ENCODE results near the gene ARHGEF35. TPM values are rescaled to one million over a fixed set of nuclear protein-coding genes. Genes with fewer than 3 reads are reported as not detected.
"Not testable (repeated sequence)": the region's sequence is repeated elsewhere in the genome, so short reads cannot be mapped to it uniquely, and the experiment has no call there.

ARHGEF35 gene
- total and polyA plus RNA-seq, 4 donors = 4.6 to 11.3 (median 7.2) TPM

DNA sequence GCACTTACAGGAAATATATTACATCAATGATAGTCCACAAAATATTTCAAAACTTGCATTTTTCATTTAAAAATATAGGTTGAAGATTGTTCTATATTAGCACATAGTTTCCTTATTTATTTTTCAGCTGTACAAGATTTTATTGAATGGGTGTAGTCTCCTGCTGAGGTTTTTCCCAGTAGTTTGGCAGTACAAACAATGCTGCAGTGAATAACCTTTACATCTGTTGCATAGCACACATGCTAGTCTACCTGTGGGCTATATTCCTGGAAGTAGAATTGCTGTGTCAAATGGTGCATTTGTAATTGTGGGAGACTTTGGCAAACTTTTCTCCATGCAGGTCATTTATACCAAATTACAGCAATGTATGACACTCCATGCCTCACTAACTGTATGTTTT is 24.9 kb upstream of the ARHGEF35 start:
- H3K27ac ChIP-seq (ENCODE audit: low read depth in 1 of 2, low read length in 2 of 2); H3K9me3 ChIP-seq (ENCODE audit: control insufficient read depth, low read length); intact Hi-C loops (cut with DNase I); H3K36me3 ChIP-seq (ENCODE audit: control insufficient read depth in 1 of 2, insufficient read depth in 2 of 2, low read length in 1 of 2); ATAC-seq (ENCODE audit: low FRiP score); H3K4me3 ChIP-seq (ENCODE audit: low read length in 2 of 2); H3K27me3 ChIP-seq (ENCODE audit: control insufficient read depth in 1 of 2, insufficient read depth in 2 of 2, low read length in 1 of 2); DNase-seq; H3K4me1 ChIP-seq (ENCODE audit: control insufficient read depth in 1 of 2, insufficient read depth in 2 of 2, low read length in 2 of 2): not testable (repeated sequence)

- no CpG with 5 or more reads among the region's 4 CpGs for WGBS, 2 donors
- H3K27me3 ChIP-seq (ENCODE audit: control insufficient read depth in 1 of 2, insufficient read depth in 2 of 2, low read length in 1 of 2); DNase-seq; H3K36me3 ChIP-seq (ENCODE audit: control insufficient read depth in 1 of 2, insufficient read depth in 2 of 2, low read length in 1 of 2); H3K4me3 ChIP-seq (ENCODE audit: low read length in 2 of 2); H3K27ac ChIP-seq (ENCODE audit: low read depth in 1 of 2, low read length in 2 of 2); intact Hi-C loops (cut with DNase I); H3K9me3 ChIP-seq (ENCODE audit: control insufficient read depth, low read length); H3K4me1 ChIP-seq (ENCODE audit: control insufficient read depth in 1 of 2, insufficient read depth in 2 of 2, low read length in 2 of 2): not testable (repeated sequence)
- peak; percentile 28 for ATAC-seq (ENCODE audit: low FRiP score)
Observed at GRCh38 chr7:144219149-144219548, 23.5 kb upstream of the ARHGEF35 start.

DNA sequence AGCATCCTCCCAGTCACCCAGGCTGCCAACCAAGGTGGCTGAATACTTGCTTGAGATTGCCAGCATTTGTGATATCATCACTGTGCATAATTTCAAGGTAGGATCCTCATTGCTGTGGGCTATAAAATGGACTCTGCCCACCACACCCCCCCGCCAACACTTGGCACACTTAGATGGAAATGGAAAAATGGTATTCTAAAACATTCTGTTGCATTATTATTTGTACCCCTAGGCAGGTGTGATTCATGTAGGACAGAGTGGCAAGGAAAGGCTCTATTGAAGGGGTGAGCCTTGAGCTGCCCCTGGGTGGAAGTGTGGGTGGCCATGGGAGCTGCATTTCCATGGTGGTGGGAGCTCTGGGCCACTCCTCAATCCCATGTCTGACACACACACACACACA is 22.9 kb upstream of the ARHGEF35 start:
- H3K36me3 ChIP-seq (ENCODE audit: control insufficient read depth in 1 of 2, insufficient read depth in 2 of 2, low read length in 1 of 2); ATAC-seq (ENCODE audit: low FRiP score); H3K27me3 ChIP-seq (ENCODE audit: control insufficient read depth in 1 of 2, insufficient read depth in 2 of 2, low read length in 1 of 2); intact Hi-C loops (cut with DNase I); H3K27ac ChIP-seq (ENCODE audit: low read depth in 1 of 2, low read length in 2 of 2); H3K4me1 ChIP-seq (ENCODE audit: control insufficient read depth in 1 of 2, insufficient read depth in 2 of 2, low read length in 2 of 2); H3K4me3 ChIP-seq (ENCODE audit: low read length in 2 of 2); H3K9me3 ChIP-seq (ENCODE audit: control insufficient read depth, low read length): not testable (repeated sequence)
- 96 to 97% methylated on average over 1 of the region's 1 CpG for WGBS, 2 donors
- peak in 1 of 2 donors; percentile 6 for DNase-seq

GRCh38 chr7:144217200-144217599 is 21.6 kb upstream of the ARHGEF35 start:
- H3K4me3 ChIP-seq (ENCODE audit: low read length in 2 of 2); H3K27ac ChIP-seq (ENCODE audit: low read depth in 1 of 2, low read length in 2 of 2); H3K27me3 ChIP-seq (ENCODE audit: control insufficient read depth in 1 of 2, insufficient read depth in 2 of 2, low read length in 1 of 2); H3K36me3 ChIP-seq (ENCODE audit: control insufficient read depth in 1 of 2, insufficient read depth in 2 of 2, low read length in 1 of 2); H3K4me1 ChIP-seq (ENCODE audit: control insufficient read depth in 1 of 2, insufficient read depth in 2 of 2, low read length in 2 of 2); DNase-seq; H3K9me3 ChIP-seq (ENCODE audit: control insufficient read depth, low read length); intact Hi-C loops (cut with DNase I): not testable (repeated sequence)
- peak; percentile 31 for ATAC-seq (ENCODE audit: low FRiP score)

GRCh38 chr7:144205306-144205705 is 9.7 kb upstream of the ARHGEF35 start:
- not testable (repeated sequence) for H3K27ac ChIP-seq (ENCODE audit: low read depth in 1 of 2, low read length in 2 of 2)

GRCh38 chr7:144203086-144203485 is 7.5 kb upstream of the ARHGEF35 start:
- H3K36me3 ChIP-seq (ENCODE audit: control insufficient read depth in 1 of 2, insufficient read depth in 2 of 2, low read length in 1 of 2); H3K27ac ChIP-seq (ENCODE audit: low read depth in 1 of 2, low read length in 2 of 2); DNase-seq; H3K27me3 ChIP-seq (ENCODE audit: control insufficient read depth in 1 of 2, insufficient read depth in 2 of 2, low read length in 1 of 2); intact Hi-C loops (cut with DNase I); H3K4me1 ChIP-seq (ENCODE audit: control insufficient read depth in 1 of 2, insufficient read depth in 2 of 2, low read length in 2 of 2); H3K9me3 ChIP-seq (ENCODE audit: control insufficient read depth, low read length); ATAC-seq (ENCODE audit: low FRiP score); H3K4me3 ChIP-seq (ENCODE audit: low read length in 2 of 2): not testable (repeated sequence)
- no CpG with 5 or more reads among the region's 3 CpGs for WGBS, 2 donors

More at GRCh38 chr7:144205306-144205705, 9.7 kb upstream of the ARHGEF35 start:
- WGBS, 2 donors = no CpG with 5 or more reads among the region's 5 CpGs
- ATAC-seq (ENCODE audit: low FRiP score); H3K4me3 ChIP-seq (ENCODE audit: low read length in 2 of 2); H3K27me3 ChIP-seq (ENCODE audit: control insufficient read depth in 1 of 2, insufficient read depth in 2 of 2, low read length in 1 of 2); H3K9me3 ChIP-seq (ENCODE audit: control insufficient read depth, low read length); intact Hi-C loops (cut with DNase I); DNase-seq; H3K36me3 ChIP-seq (ENCODE audit: control insufficient read depth in 1 of 2, insufficient read depth in 2 of 2, low read length in 1 of 2); H3K4me1 ChIP-seq (ENCODE audit: control insufficient read depth in 1 of 2, insufficient read depth in 2 of 2, low read length in 2 of 2): not testable (repeated sequence)

DNA sequence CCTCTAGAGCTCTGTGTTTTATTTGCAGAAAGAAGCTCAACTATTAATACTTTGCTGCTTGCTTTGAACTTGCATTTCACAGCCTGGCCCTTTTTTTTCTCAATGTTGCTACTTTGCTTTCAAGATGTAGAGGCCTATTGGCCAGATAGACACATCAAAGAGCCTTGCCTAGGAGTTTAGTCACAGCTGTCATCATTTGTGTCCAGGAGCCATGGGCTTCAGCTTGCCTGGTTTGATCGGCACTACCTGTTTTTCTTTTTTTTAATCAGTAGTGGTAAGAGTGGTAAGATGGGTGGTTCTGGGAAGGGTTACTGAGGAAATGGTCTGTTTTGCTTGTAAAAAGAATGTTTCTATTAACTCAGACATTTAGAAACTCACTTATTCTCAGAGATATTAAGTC is 6.3 kb upstream of the ARHGEF35 start:
- H3K4me3 ChIP-seq (ENCODE audit: low read length in 2 of 2); ATAC-seq (ENCODE audit: low FRiP score); H3K27me3 ChIP-seq (ENCODE audit: control insufficient read depth in 1 of 2, insufficient read depth in 2 of 2, low read length in 1 of 2); intact Hi-C loops (cut with DNase I); H3K27ac ChIP-seq (ENCODE audit: low read depth in 1 of 2, low read length in 2 of 2); H3K9me3 ChIP-seq (ENCODE audit: control insufficient read depth, low read length); H3K36me3 ChIP-seq (ENCODE audit: control insufficient read depth in 1 of 2, insufficient read depth in 2 of 2, low read length in 1 of 2); DNase-seq; H3K4me1 ChIP-seq (ENCODE audit: control insufficient read depth in 1 of 2, insufficient read depth in 2 of 2, low read length in 2 of 2): not testable (repeated sequence)
- no CpG with 5 or more reads among the region's 1 CpG for WGBS, 2 donors

- intact Hi-C loops (cut with DNase I); H3K4me1 ChIP-seq (ENCODE audit: control insufficient read depth in 1 of 2, insufficient read depth in 2 of 2, low read length in 2 of 2); ATAC-seq (ENCODE audit: low FRiP score); H3K9me3 ChIP-seq (ENCODE audit: control insufficient read depth, low read length); H3K36me3 ChIP-seq (ENCODE audit: control insufficient read depth in 1 of 2, insufficient read depth in 2 of 2, low read length in 1 of 2); H3K27me3 ChIP-seq (ENCODE audit: control insufficient read depth in 1 of 2, insufficient read depth in 2 of 2, low read length in 1 of 2); H3K4me3 ChIP-seq (ENCODE audit: low read length in 2 of 2); H3K27ac ChIP-seq (ENCODE audit: low read depth in 1 of 2, low read length in 2 of 2); DNase-seq: not testable (repeated sequence)
- WGBS, 2 donors = 69 to 71% methylated on average over 3 of the region's 4 CpGs
Observed at GRCh38 chr7:144198934-144199333, 3.3 kb upstream of the ARHGEF35 start.

DNA sequence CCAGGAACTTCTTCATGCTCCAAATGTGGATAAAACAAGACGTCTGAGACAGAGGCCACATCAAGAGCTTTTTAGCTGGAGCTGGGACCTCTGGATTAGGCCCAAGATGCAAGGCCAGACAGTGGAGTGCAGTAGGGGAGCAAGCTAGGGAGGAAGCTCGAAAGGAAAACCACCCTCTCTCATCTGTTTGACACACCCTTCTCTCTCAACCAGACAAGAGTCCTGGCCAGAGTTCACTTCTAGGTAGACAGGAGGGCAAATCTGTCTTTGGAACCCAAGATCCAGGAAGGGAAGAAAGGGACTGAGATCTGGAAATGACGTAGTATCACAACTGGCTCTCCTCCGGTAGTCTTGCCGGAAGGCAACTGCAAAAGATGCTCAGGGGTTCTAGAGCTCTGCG is 1.2 kb downstream of the ARHGEF35 start:
- H3K27me3 ChIP-seq (ENCODE audit: control insufficient read depth in 1 of 2, insufficient read depth in 2 of 2, low read length in 1 of 2); intact Hi-C loops (cut with DNase I); ATAC-seq (ENCODE audit: low FRiP score); H3K4me1 ChIP-seq (ENCODE audit: control insufficient read depth in 1 of 2, insufficient read depth in 2 of 2, low read length in 2 of 2); H3K36me3 ChIP-seq (ENCODE audit: control insufficient read depth in 1 of 2, insufficient read depth in 2 of 2, low read length in 1 of 2); H3K27ac ChIP-seq (ENCODE audit: low read depth in 1 of 2, low read length in 2 of 2); H3K4me3 ChIP-seq (ENCODE audit: low read length in 2 of 2); DNase-seq; H3K9me3 ChIP-seq (ENCODE audit: control insufficient read depth, low read length): not testable (repeated sequence)
- no CpG with 5 or more reads among the region's 6 CpGs for WGBS, 2 donors
